T-helper 17 cell (primary cell): ENCODE measurements around the gene CHRNB1. TPM values are rescaled to one million over a fixed set of nuclear protein-coding genes. Genes with fewer than 3 reads are reported as not detected.
"Not testable (repeated sequence)": the region's sequence is repeated elsewhere in the genome, so short reads cannot be mapped to it uniquely, and the experiment has no call there.

Experiments
- ATAC-seq: fragments of 150-1000 bp; cut with Tn5 transposase; 2 replicates; pipeline ENCODE4 v1.10.0; 2021; ENCODE audit warnings: mild to moderate bottlenecking, moderate library complexity
- DNase-seq, 3 donors: peaks; one replicate each; pipeline versions ENCODE4 v3.0.0 to v3.0.0-alpha.2; 2020 to 2021
- H3K9me3 ChIP-seq: one replicate; pipeline ENCODE4 v1.7.0; 2013; ENCODE audit warnings: low read length, mild to moderate bottlenecking; ENCODE audit not compliant: control insufficient read depth, poor library complexity, severe bottlenecking
- H3K27ac Mint-ChIP-seq: one replicate; pipeline ENCODE4 v1.8.0; 2022; ENCODE audit warnings: mild to moderate bottlenecking, moderate library complexity, mixed read lengths
- H3K27me3 Mint-ChIP-seq: one replicate; pipeline ENCODE4 v1.8.0; 2022; ENCODE audit warnings: mixed read lengths
- H3K36me3 Mint-ChIP-seq: one replicate; pipeline ENCODE4 v1.8.0; 2022; ENCODE audit warnings: low read depth, mixed read lengths
- H3K4me1 Mint-ChIP-seq: one replicate; pipeline ENCODE4 v1.8.0; 2022; ENCODE audit warnings: mild to moderate bottlenecking, mixed read lengths
- H3K4me3 Mint-ChIP-seq: one replicate; pipeline ENCODE4 v1.8.0; 2022; ENCODE audit warnings: mild to moderate bottlenecking, moderate library complexity, mixed read lengths
- total RNA-seq, 4 donors: library from RNA in 2 of 4; stranded (reverse) in 2 of 4; gene quantifications; one replicate each; pipeline ENCODE4 v1.2.3 and lab custom pipeline; 2022 to 2026

CHRNB1 gene
- total RNA-seq, 2 donors from 2014 or later: 7.0 to 7.2 TPM

- not testable (repeated sequence) for H3K36me3 Mint-ChIP-seq, H3K9me3 ChIP-seq, H3K27ac Mint-ChIP-seq, DNase-seq, H3K27me3 Mint-ChIP-seq, ATAC-seq, H3K4me3 Mint-ChIP-seq
- H3K4me1 Mint-ChIP-seq: peaks cover 17% of the 10 kb centered on the region
Observed at GRCh38 chr17:7469843-7470242, 25.0 kb downstream of the CHRNB1 start.

DNA sequence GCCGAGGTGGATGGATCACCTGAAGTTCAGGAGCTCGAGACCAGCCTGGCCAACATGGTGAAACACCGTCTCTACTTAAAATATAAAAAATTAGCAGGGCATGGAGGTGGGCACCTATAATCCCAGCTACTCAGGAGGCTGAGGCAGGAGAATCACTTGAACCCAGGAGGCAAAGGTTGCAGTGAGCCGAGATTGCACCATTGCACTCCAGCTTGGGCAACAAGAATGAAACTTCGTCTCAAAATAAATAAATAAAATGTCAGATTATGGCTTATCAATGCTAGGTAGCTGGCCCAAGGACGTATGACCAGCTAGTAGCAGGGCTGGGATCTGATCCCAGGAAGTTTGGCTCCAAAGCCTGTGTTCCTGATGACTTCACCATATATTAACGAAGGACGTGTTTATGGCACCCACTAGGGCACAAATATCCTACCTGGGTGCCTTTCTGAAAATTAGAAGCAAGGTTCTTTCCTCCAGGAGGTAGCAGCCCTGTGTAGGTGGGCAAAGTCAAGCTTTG, 25.7 kb downstream of the CHRNB1 start:
- ATAC-seq, H3K36me3 Mint-ChIP-seq, H3K27ac Mint-ChIP-seq, H3K4me3 Mint-ChIP-seq, H3K27me3 Mint-ChIP-seq, DNase-seq, H3K9me3 ChIP-seq: not testable (repeated sequence)
- peaks cover 17% of the 10 kb centered on the region for H3K4me1 Mint-ChIP-seq

DNA sequence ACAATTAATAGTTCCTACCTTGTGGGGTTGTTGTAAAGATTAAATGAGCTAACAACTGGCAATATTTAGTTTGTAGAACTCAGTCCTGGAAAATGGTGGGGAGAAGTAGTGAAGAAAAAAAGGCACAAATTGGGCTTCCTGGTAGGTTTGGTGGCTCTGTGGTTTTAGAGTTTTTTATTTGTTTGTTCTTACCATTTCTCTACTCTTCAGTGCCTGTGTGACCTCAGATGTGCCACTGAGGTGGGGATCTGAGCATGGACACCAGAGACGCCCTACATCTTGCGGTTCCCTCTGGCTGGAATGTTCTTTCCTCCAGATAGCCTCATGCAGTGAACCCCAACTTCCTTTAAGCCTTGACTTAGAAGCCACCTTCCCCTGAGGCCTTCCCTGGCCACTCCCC, 26.9 kb downstream of the CHRNB1 start:
- H3K27me3 Mint-ChIP-seq: no peaks in the 10 kb centered on the region
- no peak overlapping the region for H3K4me3 Mint-ChIP-seq
- ATAC-seq (peak; percentile 33), DNase-seq (no peak)
- peak overlapping the region; percentile 91 for H3K27ac Mint-ChIP-seq
- peaks cover 2% of the 10 kb centered on the region for H3K36me3 Mint-ChIP-seq
- no peaks in the 10 kb centered on the region for H3K9me3 ChIP-seq
- H3K4me1 Mint-ChIP-seq: peaks cover 27% of the 10 kb centered on the region

GRCh38 chr17:7474767-7475166, 29.9 kb downstream of the CHRNB1 start:
- not testable (repeated sequence) for H3K27ac Mint-ChIP-seq, H3K9me3 ChIP-seq, H3K4me3 Mint-ChIP-seq, DNase-seq, H3K36me3 Mint-ChIP-seq, ATAC-seq, H3K27me3 Mint-ChIP-seq
- H3K4me1 Mint-ChIP-seq: peaks cover 33% of the 10 kb centered on the region

DNA sequence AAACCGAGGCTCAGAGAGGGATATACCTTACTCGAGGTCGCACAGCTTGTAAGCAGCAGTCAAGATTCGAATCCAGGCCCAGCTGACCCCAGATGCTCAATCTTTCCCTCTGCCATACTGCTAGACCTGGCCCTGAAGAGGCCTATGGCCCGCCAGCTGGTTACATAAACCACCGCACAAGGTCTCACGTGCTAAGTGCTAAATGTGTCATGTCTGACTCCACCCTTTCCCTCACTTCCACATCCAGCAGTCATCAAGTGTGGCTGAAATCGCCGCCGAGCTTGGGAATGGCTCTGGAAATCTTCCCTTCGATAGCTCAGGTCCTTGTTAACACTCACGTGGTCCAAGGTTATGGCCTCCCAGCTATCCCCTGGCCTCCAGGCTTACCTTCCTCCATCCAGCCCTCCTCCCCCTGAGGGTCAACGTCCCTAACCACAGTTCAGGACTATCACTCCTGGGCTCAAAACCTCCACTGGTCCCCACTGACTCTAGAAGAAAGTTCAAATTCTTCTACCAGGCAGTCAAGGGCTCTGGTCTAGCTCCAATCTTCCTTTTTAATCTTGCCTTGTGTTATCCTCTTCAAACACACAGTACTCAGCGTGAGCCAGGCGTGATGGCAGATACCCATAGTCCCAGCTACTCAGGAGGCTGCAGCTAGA, 31.0 kb downstream of the CHRNB1 start:
- H3K27me3 Mint-ChIP-seq: no peaks in the 10 kb centered on the region
- no peak overlapping the region for H3K27ac Mint-ChIP-seq
- H3K9me3 ChIP-seq: no peaks in the 10 kb centered on the region
- peaks cover 2% of the 10 kb centered on the region for H3K36me3 Mint-ChIP-seq
- peaks cover 38% of the 10 kb centered on the region for H3K4me1 Mint-ChIP-seq
- no peak for ATAC-seq
- DNase-seq: no peak
- no peak overlapping the region for H3K4me3 Mint-ChIP-seq

DNA sequence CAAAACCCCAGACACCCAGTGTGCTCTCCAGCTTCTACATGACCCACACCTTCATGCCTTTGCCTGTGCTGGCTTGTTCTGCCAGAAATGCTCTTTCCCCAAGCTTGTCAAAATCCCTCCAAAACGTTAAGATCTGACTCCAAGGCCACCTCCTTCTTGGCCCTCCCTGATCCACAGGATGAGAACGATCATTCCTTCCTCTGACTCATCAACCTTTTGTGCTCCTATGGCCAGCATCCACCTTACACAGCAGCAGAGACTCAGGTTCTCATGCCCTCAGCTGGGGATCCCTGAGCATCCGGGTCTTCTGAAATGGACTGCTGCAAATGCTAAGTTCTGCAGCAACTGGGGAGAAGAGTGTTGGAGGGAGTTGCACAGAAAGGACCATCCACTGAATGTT, 31.6 kb downstream of the CHRNB1 start:
- Mint-ChIP-seq H3K27ac (no peak overlapping the region), H3K27me3 (no peaks in the 10 kb centered on the region), H3K4me3 (peak overlapping the region; percentile 65), H3K36me3 (peaks cover 2% of the 10 kb centered on the region), H3K4me1 (peaks cover 41% of the 10 kb centered on the region)
- DNase-seq: no peak
- no peak for ATAC-seq
- no peaks in the 10 kb centered on the region for H3K9me3 ChIP-seq

- Mint-ChIP-seq H3K27ac (no peak overlapping the region), H3K27me3 (no peaks in the 10 kb centered on the region), H3K4me3 (peak overlapping the region; percentile 65), H3K36me3 (peaks cover 2% of the 10 kb centered on the region), H3K4me1 (peaks cover 40% of the 10 kb centered on the region)
- DNase-seq (no peak), ATAC-seq (no peak)
- H3K9me3 ChIP-seq: no peaks in the 10 kb centered on the region
Observed at GRCh38 chr17:7476951-7477350, 32.1 kb downstream of the CHRNB1 start.

GRCh38 chr17:7477392-7478275, 32.8 kb downstream of the CHRNB1 start:
- DNase-seq (no peak), ATAC-seq (no peak)
- peak overlapping the region; percentile 96 for H3K4me3 Mint-ChIP-seq
- H3K36me3 Mint-ChIP-seq: peaks cover 2% of the 10 kb centered on the region
- no peaks in the 10 kb centered on the region for H3K27me3 Mint-ChIP-seq
- H3K4me1 Mint-ChIP-seq: peaks cover 43% of the 10 kb centered on the region
- H3K9me3 ChIP-seq: no peaks in the 10 kb centered on the region
- peak overlapping the region; percentile 89 for H3K27ac Mint-ChIP-seq

GRCh38 chr17:7478276-7479212, 33.7 kb downstream of the CHRNB1 start:
- Mint-ChIP-seq H3K36me3 (peaks cover 2% of the 10 kb centered on the region), H3K4me1 (peaks cover 50% of the 10 kb centered on the region), H3K4me3 (peak overlapping the region; percentile 96), H3K27ac (peak overlapping the region; percentile 89), H3K27me3 (no peaks in the 10 kb centered on the region)
- H3K9me3 ChIP-seq: no peaks in the 10 kb centered on the region
- ATAC-seq (peak; percentile 48), DNase-seq (peak; percentile 61 to 69 (median 64))

DNA sequence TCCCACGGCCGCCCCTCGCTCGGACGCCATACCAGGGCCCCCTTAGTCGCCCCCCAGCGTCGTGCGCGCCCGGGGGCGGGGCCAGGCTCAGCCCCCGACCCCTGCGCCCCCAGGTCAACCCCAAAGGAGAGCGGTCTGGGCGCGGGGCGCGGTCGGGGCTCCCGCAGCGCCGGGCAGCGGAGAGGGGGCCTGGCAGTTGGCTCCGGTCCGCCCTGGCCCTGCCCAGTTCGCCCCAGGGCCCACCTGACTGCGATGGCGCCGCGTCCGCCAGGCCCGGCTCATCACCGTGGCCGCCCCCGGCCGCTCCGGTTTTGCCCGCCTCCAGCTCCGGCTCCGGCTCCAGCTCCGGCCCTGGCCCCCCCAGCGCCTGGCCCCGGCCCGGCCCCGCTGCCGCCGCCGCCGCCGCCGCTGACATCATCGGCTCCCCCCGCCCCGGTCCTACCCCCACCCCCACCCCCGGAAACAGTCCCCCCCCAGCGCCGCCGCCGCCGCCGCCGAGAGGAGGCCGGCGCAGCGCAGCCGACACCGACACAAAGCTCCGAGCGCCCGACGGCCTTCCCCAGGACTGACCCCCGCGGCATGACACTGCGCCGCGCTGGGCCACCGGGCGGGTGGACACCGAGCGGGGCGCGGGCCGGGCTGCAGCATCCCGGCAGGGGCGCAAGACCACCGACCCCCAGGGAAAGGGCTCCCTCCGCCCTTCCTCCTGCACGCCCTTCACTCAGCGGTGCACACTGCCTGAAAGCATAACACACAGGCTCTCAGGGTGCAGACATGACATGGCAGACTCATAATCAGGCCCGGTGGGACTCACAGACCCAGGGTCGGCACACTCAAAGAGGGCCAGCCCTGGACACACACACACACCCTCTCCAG, 34.6 kb downstream of the CHRNB1 start, which contains the start of gene ZBTB4:
TSS of gene ZBTB4 (minus strand) at position 419 of the 876 bp plus-strand sequence. CDS start 12,830 bp downstream, outside the sequence.
- ATAC-seq (peak; percentile 7), DNase-seq (peak; percentile 58 to 73 (median 71))
- Mint-ChIP-seq H3K4me3 (peak within 1 kb of the TSS; percentile 96), H3K27me3 (no peaks in the 10 kb centered on the region), H3K27ac (peak within 1 kb of the TSS; percentile 100), H3K4me1 (peaks cover 55% of the 10 kb centered on the region), H3K36me3 (peaks cover 2% of the 10 kb centered on the region)
- no peaks in the 10 kb centered on the region for H3K9me3 ChIP-seq

GRCh38 chr17:7480089-7480384, 35.2 kb downstream of the CHRNB1 start:
- no peak for ATAC-seq
- DNase-seq: no peak
- no peaks in the 10 kb centered on the region for H3K9me3 ChIP-seq
- H3K4me1 Mint-ChIP-seq: peaks cover 61% of the 10 kb centered on the region
- H3K4me3 Mint-ChIP-seq: peak overlapping the region; percentile 94
- peaks cover 2% of the 10 kb centered on the region for H3K36me3 Mint-ChIP-seq
- H3K27ac Mint-ChIP-seq: peak overlapping the region; percentile 100
- H3K27me3 Mint-ChIP-seq: no peaks in the 10 kb centered on the region

GRCh38 chr17:7481275-7481674, 36.4 kb downstream of the CHRNB1 start, which contains the start of gene SLC35G6:
SLC35G6 (plus strand) TSS chr17:7481446; CDS start chr17:7481517, 71 bp downstream.
- Mint-ChIP-seq H3K27ac (peak within 1 kb of the TSS; percentile 100), H3K4me1 (peaks cover 64% of the 10 kb centered on the region), H3K4me3 (peak within 1 kb of the TSS; percentile 94)
- ATAC-seq, H3K9me3 ChIP-seq, DNase-seq, H3K27me3 Mint-ChIP-seq, H3K36me3 Mint-ChIP-seq: not testable (repeated sequence)
